Mesenchymal stem cell (in vitro differentiated cells and primary cell): Measurements from ENCODE around the gene ASCC1.
A peak's percentile ranks its signal among the peaks of the same experiment; 100 is the strongest.

ENCODE experiments used
- DNase-seq: peaks from one replicate; pipeline ENCODE4 v3.0.0-alpha.2; 2013
- H2AFZ ChIP-seq: one replicate; pipeline ENCODE4 v1.6.1; 2013; ENCODE audit warnings: low read depth, mild to moderate bottlenecking, control low read depth, inconsistent platforms, low read length, moderate library complexity
- H2AK5ac ChIP-seq: 2 replicates; pipeline ENCODE4 v1.6.1; 2013; ENCODE audit warnings: low read length, moderate library complexity, mild to moderate bottlenecking, inconsistent platforms; ENCODE audit not compliant: severe bottlenecking
- H2BK120ac ChIP-seq: one replicate; pipeline ENCODE4 v1.6.1; 2013; ENCODE audit warnings: low read depth, mild to moderate bottlenecking, inconsistent platforms, low read length, moderate library complexity
- H2BK12ac ChIP-seq, 2 experiments: one replicate each; pipeline ENCODE4 v1.6.1; 2013; ENCODE audit warnings: inconsistent platforms in 2 of 2, low read length in 2 of 2, mild to moderate bottlenecking in 2 of 2, moderate library complexity in 2 of 2, control low read depth in 1 of 2
- H2BK15ac ChIP-seq: one replicate; pipeline ENCODE4 v1.6.1; 2013; ENCODE audit warnings: mild to moderate bottlenecking, low read depth, inconsistent platforms; ENCODE audit not compliant: poor library complexity, severe bottlenecking
- H2BK5ac ChIP-seq: 2 replicates; pipeline ENCODE4 v1.6.1; 2013; ENCODE audit warnings: low read depth, mild to moderate bottlenecking, low read length, control low read depth, inconsistent platforms; ENCODE audit not compliant: poor library complexity, severe bottlenecking
- H3K14ac ChIP-seq, 2 experiments: one replicate each; pipeline ENCODE4 v1.6.1; 2013; ENCODE audit warnings: inconsistent platforms in 2 of 2, low read length in 2 of 2, control low read depth in 1 of 2, mild to moderate bottlenecking in 1 of 2, moderate library complexity in 1 of 2
- H3K18ac ChIP-seq, 2 experiments: one replicate each; pipeline ENCODE4 v1.6.1; 2013; ENCODE audit warnings: inconsistent platforms in 2 of 2, low read length in 2 of 2, control low read depth in 1 of 2, low read depth in 1 of 2, mild to moderate bottlenecking in 1 of 2
- H3K23ac ChIP-seq, 2 experiments: one replicate each; pipeline ENCODE4 v1.6.1; 2013; ENCODE audit warnings: inconsistent platforms in 2 of 2, low read length in 2 of 2, mild to moderate bottlenecking in 2 of 2, moderate library complexity in 2 of 2, control low read depth in 1 of 2
- H3K27ac ChIP-seq: 2 replicates; pipeline ENCODE4 v1.5.1; 2013; ENCODE audit warnings: mild to moderate bottlenecking, moderate library complexity, low read length, control low read depth, inconsistent platforms; ENCODE audit not compliant: poor library complexity, severe bottlenecking
- H3K27me3 ChIP-seq, 2 experiments: 2 replicates each; pipeline versions ENCODE4 v1.6.1 to v1.7.0; 2013; ENCODE audit warnings: low read length in 2 of 2, mild to moderate bottlenecking in 2 of 2, moderate library complexity in 2 of 2, control low read depth in 1 of 2, inconsistent platforms in 1 of 2; ENCODE audit not compliant: control insufficient read depth in 1 of 2, insufficient read depth in 1 of 2
- H3K36me3 ChIP-seq, 2 experiments: 2 replicates each; pipeline versions ENCODE4 v1.6.1 to v1.7.0; 2013; ENCODE audit warnings: low read length in 2 of 2, control low read depth in 1 of 2, inconsistent platforms in 1 of 2, low read depth in 1 of 2, mild to moderate bottlenecking in 1 of 2; ENCODE audit not compliant: insufficient read depth in 2 of 2, control insufficient read depth in 1 of 2
- H3K4ac ChIP-seq, 2 experiments: one replicate each; pipeline ENCODE4 v1.6.1; 2013; ENCODE audit warnings: inconsistent platforms in 2 of 2, low read length in 2 of 2, mild to moderate bottlenecking in 2 of 2, moderate library complexity in 2 of 2, control low read depth in 1 of 2, low read depth in 1 of 2
- H3K4me1 ChIP-seq: 2 replicates; pipeline ENCODE4 v1.6.1; 2013; ENCODE audit warnings: low read depth, low read length, control low read depth; ENCODE audit not compliant: control insufficient read depth, insufficient read depth
- H3K4me2 ChIP-seq: 2 replicates; pipeline ENCODE4 v1.6.1; 2013; ENCODE audit warnings: low read length, mild to moderate bottlenecking, inconsistent platforms; ENCODE audit not compliant: poor library complexity, severe bottlenecking
- H3K4me3 ChIP-seq, 2 experiments: 2 replicates each; pipeline versions ENCODE4 v1.5.1 to v1.7.0; 2013; ENCODE audit warnings: low read length in 2 of 2, mild to moderate bottlenecking in 2 of 2, control low read depth in 1 of 2, low read depth in 1 of 2; ENCODE audit not compliant: insufficient read depth in 1 of 2
- H3K79me1 ChIP-seq: replicated peaks from 2 replicates; pipeline ENCODE4 v1.6.1; 2013; ENCODE audit warnings: mild to moderate bottlenecking, control low read depth, low read length, inconsistent platforms; ENCODE audit not compliant: poor library complexity, severe bottlenecking
- H3K9ac ChIP-seq: 2 replicates; pipeline ENCODE4 v1.7.0; 2013; ENCODE audit warnings: mild to moderate bottlenecking, low read length, moderate library complexity
- H3K9me3 ChIP-seq: 2 replicates; pipeline ENCODE4 v1.7.0; 2013; ENCODE audit warnings: mild to moderate bottlenecking, low read length; ENCODE audit not compliant: control insufficient read depth
- H4K8ac ChIP-seq: one replicate; pipeline ENCODE4 v1.6.1; 2013; ENCODE audit warnings: inconsistent platforms, mild to moderate bottlenecking, low read length, moderate library complexity
- H4K91ac ChIP-seq: one replicate; pipeline ENCODE4 v1.6.1; 2013; ENCODE audit warnings: mild to moderate bottlenecking, low read length, inconsistent platforms
- WGBS: methylation state at CpG from one replicate; pipeline ENCODE4 v1.1.7; 2013; ENCODE audit warnings: mixed read lengths; 5-methylcytosine and 5-hydroxymethylcytosine counted together

The ASCC1 gene

DNA sequence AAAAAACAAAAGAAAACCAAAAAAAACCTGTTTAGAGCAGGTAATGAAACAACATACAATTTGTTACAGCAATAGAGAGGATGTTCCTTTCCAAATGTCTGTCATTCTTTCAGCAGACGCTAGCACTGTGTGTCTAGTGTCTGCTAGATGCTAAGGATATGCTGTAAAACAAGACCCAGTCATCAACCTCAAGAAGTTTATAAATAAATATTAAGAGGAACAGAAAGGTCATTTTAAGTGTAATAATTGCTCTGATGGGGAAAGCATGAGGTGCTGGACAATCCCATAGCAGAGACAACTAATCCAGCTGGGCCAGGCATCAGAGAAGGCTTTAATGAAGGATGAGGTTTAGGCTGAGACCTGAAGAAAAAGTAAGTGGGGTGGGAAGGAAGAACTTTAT, 23.3 kb upstream of the ASCC1 start:
- Histone ChIP-seq H3K4ac (no peak overlapping the region), H3K4me3 (no peak overlapping the region), H3K9ac (no peak overlapping the region), H3K27me3 (no peaks in the 10 kb centered on the region), H2BK120ac (no peak overlapping the region), H3K14ac (no peak overlapping the region), H2BK15ac (no peak overlapping the region), H3K9me3 (no peaks in the 10 kb centered on the region), H3K27ac (no peak overlapping the region), H2AFZ (no peak overlapping the region), H3K18ac (no peak overlapping the region), H3K79me1 (peaks cover 2% of the 10 kb centered on the region), H3K23ac (no peak overlapping the region), H2AK5ac (no peak overlapping the region), H3K36me3 (peaks cover 12 to 16% of the 10 kb centered on the region in 2 experiments), H2BK5ac (no peak overlapping the region), H4K91ac (no peak overlapping the region), H3K4me1 (peaks cover 6% of the 10 kb centered on the region), H4K8ac (no peak overlapping the region), H3K4me2 (no peak overlapping the region), H2BK12ac (no peak overlapping the region)
- DNase-seq, result peak; percentile 48
- no CpG with 5 or more reads among the region's 1 CpG for WGBS

DNA sequence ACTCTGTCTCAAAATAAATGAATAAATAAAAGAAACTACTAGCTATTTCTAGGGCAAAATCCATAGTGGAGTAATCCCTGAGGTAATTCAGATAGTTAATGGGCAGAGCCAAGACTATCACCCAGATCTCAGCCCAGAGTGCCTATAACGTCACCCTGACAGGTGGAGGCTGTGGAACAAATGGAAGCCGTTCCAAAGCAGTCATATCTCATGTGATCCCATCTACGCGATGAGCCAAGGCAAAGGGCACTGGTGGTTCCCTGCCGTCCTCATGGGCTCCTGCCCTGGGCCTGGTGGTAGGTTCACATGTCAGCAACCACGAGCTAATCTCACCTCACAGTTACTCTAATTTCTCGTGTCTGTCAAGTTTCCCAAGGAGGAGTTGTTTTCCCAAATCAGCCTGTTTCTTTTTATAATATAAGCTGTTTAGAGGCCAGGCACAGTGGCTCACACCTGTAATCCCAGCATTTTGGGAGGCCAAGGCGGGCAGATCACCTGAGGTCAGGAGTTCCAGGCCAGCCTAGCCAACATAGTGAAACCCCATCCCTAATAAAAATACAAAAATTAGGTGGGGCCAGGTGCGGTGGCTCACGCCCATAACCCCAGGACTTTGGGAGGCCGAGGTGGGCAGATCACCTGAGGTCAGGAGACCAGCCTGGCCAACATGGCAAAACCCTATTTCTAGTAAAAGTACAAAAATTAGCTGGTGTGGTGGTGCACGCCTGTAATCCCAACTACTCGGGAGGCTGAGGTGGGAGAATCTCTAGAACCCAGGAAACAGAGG, 22.5 kb upstream of the ASCC1 start:
- peak overlapping the region; percentile 51 for H2AK5ac ChIP-seq
- no peak overlapping the region for H2BK5ac ChIP-seq
- H2BK12ac ChIP-seq, result peak overlapping the region in 1 of 2 experiments; percentile 82
- DNase-seq, result no peak
- H2AFZ ChIP-seq, result no peak overlapping the region
- H3K4me2 ChIP-seq, result no peak overlapping the region
- no peak overlapping the region for H3K27ac ChIP-seq
- H4K91ac ChIP-seq, result no peak overlapping the region
- no peak overlapping the region for H4K8ac ChIP-seq
- peaks cover 4% of the 10 kb centered on the region for H3K4me1 ChIP-seq
- no peaks in the 10 kb centered on the region for H3K27me3 ChIP-seq
- H3K18ac ChIP-seq, result peak overlapping the region in 1 of 2 experiments; percentile 6
- H3K14ac ChIP-seq, result peak overlapping the region in 1 of 2 experiments; percentile 69
- H3K36me3 ChIP-seq, result peaks cover 17 to 24% of the 10 kb centered on the region in 2 experiments
- no peak overlapping the region for H3K9ac ChIP-seq
- H2BK15ac ChIP-seq, result no peak overlapping the region
- 96% methylated on average over 11 of the region's 13 CpGs for WGBS
- peaks cover 2% of the 10 kb centered on the region for H3K79me1 ChIP-seq
- no peak overlapping the region for H3K4me3 ChIP-seq
- no peaks in the 10 kb centered on the region for H3K9me3 ChIP-seq
- H2BK120ac ChIP-seq, result no peak overlapping the region
- no peak overlapping the region for H3K23ac ChIP-seq
- peak overlapping the region in 1 of 2 experiments; percentile 52 for H3K4ac ChIP-seq

- H3K4me2 ChIP-seq, result no peak overlapping the region
Observed at GRCh38 chr10:72235544-72236279, 19.6 kb upstream of the ASCC1 start.

DNA sequence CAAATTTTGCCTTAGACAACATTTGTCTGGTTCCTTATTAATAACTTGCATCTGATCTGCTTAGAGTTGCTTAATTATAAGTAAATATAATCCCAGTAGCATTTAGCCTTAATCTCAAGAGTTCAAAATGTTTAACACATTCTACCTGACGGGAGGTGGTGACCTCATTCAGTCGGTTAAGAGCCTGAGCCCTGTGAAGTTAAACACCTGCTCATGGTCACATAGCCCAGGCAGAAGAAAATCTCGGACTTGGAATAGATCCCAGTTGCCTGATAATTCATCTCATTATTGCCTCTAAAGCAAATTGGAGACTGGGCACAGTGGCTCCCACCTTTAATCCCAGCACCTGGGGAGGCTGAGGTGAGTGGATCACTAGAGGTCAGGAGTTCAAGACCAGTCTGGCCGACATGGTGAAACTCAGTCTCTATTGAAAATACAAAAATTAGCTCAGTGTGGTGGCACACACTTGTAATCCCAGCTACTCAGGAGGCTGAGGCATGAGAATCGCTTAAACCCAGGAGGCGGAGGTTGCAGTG, 18.6 kb upstream of the ASCC1 start:
- H2BK120ac ChIP-seq, result no peak overlapping the region
- H4K91ac ChIP-seq, result no peak overlapping the region
- no peaks in the 10 kb centered on the region for H3K9me3 ChIP-seq
- H3K4me1 ChIP-seq, result no peaks in the 10 kb centered on the region
- no peak overlapping the region for H4K8ac ChIP-seq
- WGBS, result 96% methylated on average over 5 of the region's 6 CpGs
- H3K36me3 ChIP-seq, result peaks cover 33 to 50% of the 10 kb centered on the region in 2 experiments
- no peak overlapping the region for H2BK15ac ChIP-seq
- H3K23ac ChIP-seq, result no peak overlapping the region
- H2BK12ac ChIP-seq, result no peak overlapping the region
- H3K27me3 ChIP-seq, result no peaks in the 10 kb centered on the region
- H3K18ac ChIP-seq, result no peak overlapping the region
- no peak overlapping the region for H3K27ac ChIP-seq
- no peak overlapping the region for H3K14ac ChIP-seq
- H2AFZ ChIP-seq, result no peak overlapping the region
- no peak overlapping the region for H3K4me3 ChIP-seq
- H3K9ac ChIP-seq, result no peak overlapping the region
- H2AK5ac ChIP-seq, result no peak overlapping the region
- no peak overlapping the region for H3K4me2 ChIP-seq
- peaks cover 10% of the 10 kb centered on the region for H3K79me1 ChIP-seq
- H3K4ac ChIP-seq, result no peak overlapping the region
- H2BK5ac ChIP-seq, result no peak overlapping the region
- no peak for DNase-seq

More at GRCh38 chr10:72235544-72236279, 19.6 kb upstream of the ASCC1 start:
- Histone ChIP-seq H4K91ac (no peak overlapping the region), H4K8ac (no peak overlapping the region), H2BK120ac (no peak overlapping the region), H3K27ac (no peak overlapping the region), H2BK15ac (no peak overlapping the region), H3K36me3 (peaks cover 30 to 41% of the 10 kb centered on the region in 2 experiments), H3K79me1 (peaks cover 10% of the 10 kb centered on the region), H3K23ac (no peak overlapping the region), H3K4me3 (no peak overlapping the region), H3K4ac (no peak overlapping the region), H3K18ac (no peak overlapping the region), H2AK5ac (no peak overlapping the region), H2AFZ (no peak overlapping the region), H3K14ac (no peak overlapping the region), H3K9ac (no peak overlapping the region), H3K4me1 (no peaks in the 10 kb centered on the region), H3K9me3 (no peaks in the 10 kb centered on the region), H2BK12ac (no peak overlapping the region), H2BK5ac (no peak overlapping the region), H3K27me3 (no peaks in the 10 kb centered on the region)
- 99% methylated on average over 4 of the region's 6 CpGs for WGBS
- no peak for DNase-seq
